ENCODE data around the gene SALL2. TPM values are rescaled to one million over a fixed set of nuclear protein-coding genes. Genes with fewer than 3 reads are reported as not detected.

Gene SALL2
- total RNA-seq: 7.2 and 9.2 TPM in 2 replicates

DNA sequence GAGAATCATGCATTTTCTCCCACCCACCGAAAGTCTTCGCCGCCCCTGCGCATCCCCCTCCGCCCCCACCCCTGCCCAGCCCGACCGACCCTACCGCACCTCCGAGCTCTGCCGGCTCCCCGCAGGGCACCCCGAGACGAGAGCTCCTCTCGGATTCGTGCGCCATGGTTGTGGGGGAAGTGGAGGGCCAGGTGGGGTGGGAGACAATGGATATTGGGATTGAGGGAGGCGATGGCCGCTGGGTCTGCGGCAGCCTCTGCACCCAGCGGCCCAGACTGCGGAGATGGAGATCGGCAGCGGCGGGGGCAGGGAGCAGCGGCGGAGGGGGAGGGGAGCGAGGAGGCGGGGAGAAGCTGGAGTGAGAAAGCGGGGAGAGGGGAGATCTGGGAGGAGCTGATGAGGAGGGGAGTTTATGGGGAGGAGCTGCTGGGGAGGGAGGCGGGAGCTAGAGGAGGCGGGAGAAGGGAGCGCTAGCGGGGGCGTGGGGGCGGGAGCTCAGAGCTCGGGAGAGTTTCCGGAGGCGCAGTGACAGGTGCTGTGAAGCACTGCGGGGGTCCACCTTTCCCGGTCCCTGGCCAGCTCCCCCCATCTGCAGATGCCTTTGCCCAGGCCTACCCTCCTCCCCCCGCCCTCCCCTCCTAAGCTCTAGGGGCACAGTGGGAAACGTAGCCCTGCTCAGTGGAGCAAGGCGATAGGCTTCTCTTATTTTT lies at the start of gene SALL2:
Gene SALL2, minus strand, starts transcription at position 385 of the 710 bp plus-strand sequence. Its CDS starts 219 bp downstream, at position 166.

DNA sequence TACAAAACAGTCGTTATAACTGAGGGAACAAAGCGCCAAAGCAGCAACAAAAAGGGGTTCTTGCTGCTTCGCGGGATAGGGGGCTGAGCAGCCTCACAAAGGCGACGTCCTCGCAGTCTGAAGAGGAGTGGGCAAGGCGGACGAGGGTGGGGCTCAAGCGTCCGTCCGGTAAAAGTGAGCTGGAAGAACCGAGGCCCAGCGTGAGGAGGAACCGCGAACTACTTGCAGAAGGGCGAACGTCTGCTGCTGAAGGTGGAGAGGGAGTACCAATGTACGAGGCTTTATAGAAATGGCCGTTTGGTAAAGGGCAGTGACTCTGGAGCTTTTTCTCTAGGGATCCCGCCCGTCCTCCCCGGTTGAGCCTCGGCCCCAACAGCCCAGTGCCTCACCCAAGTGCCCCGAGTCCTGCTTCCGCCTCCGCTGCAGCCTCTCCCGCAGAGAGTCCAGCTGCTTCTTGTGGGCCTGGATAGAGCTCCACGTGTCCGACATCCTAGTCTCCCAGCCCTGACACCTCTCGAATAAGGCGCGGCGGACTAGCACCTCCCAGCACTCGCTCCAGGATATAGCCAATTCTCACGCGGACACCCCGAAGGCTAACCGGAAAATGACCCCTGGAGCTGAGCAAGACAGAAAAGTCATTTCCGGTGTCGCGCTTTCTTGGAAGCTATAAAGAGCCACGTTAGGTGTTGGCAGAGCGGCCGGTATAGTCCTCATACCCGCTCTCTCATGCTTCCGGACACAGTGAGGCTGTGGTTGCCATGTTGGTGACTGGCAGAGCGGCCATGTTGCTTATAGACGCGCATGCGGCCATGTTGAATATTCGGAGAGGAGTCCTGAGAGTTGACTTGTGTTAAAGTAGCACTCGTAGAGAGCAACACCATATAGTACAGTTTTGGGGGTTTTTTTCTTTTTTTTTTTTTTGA lies 15.2 kb downstream of the SALL2 start, which contains the start of gene METTL3:
Gene METTL3, minus strand, starts transcription at position 606 of the 923 bp plus-strand sequence. Its CDS starts 117 bp downstream, at position 489.

DNA sequence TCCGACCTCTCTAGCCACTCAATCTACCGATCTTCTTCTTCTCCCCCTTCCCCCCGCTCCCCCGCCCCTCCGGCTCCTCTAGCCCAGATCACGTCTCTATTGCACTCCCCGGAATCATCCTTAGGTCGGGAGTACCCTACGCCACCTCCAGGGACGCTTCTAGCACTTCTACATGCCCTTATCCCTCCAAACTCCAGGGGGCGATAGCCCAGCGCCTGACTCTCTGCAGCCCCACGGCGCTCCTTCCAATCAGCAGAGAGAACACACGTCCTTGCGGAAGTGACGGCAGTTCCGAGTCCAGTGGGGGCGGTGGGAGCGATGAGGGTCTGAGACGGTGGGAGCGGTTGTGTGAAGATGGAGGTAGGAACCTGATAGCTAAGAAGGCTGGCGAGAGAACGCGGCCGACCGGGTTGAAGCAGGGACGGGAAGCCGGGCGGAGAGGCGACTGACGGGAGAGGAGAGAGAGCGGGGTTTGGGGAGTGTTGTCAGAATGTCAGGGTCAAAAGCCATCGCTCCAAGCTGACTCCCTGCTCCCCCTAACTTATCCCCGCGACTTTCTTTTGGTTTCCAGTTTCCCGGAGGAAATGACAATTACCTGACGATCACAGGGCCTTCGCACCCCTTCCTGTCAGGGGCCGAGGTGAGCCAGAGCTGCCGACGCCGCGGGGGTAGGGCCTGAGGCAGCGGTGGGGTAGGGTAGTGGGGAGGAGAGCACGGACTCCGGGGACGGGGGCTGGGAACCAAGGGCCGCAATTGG lies 49.0 kb downstream of the SALL2 start, which contains the start of the genes RAB2B and TOX4:
Gene RAB2B, minus strand, starts transcription at position 35 of the 757 bp plus-strand sequence. CDS start 87 bp downstream, outside the sequence.
Gene TOX4, plus strand, starts transcription at position 271 of the 757 bp plus-strand sequence. Its CDS starts 84 bp downstream, at position 355.

Other genes starting within 250 kb of the SALL2 start
- not detected in 2 replicates for gene RPGRIP1, start 246.3 kb downstream of the SALL2 start, total RNA-seq
- gene SUPT16H, start 142.3 kb downstream of the SALL2 start, total RNA-seq: 63.6 and 68.6 TPM in 2 replicates
- gene CHD8, start 70.2 kb downstream of the SALL2 start, total RNA-seq: 33.3 and 35.8 TPM in 2 replicates
- gene RAB2B, start 49.4 kb downstream of the SALL2 start, total RNA-seq: 13.2 and 16.3 TPM in 2 replicates
- gene TOX4, start 49.2 kb downstream of the SALL2 start, total RNA-seq: 23.5 and 28.6 TPM in 2 replicates
- gene METTL3, start 15.0 kb downstream of the SALL2 start, total RNA-seq: 42.4 and 46.7 TPM in 2 replicates
- gene OR10G3, start 53.7 kb upstream of the SALL2 start, total RNA-seq: not detected in 2 replicates
- not detected in 2 replicates for gene OR10G2, start 108.6 kb upstream of the SALL2 start, total RNA-seq
- gene OR4E2, start 127.5 kb upstream of the SALL2 start, total RNA-seq: not detected in 2 replicates
- not detected in 2 replicates for gene OR4E1, start 147.5 kb upstream of the SALL2 start, total RNA-seq

All from bronchus fibroblast of lung (primary cell).